ENCODE measurements around the gene LPP. TPM values are rescaled to one million over a fixed set of nuclear protein-coding genes. Genes with fewer than 3 reads are reported as not detected.

The LPP gene
- polyA plus RNA-seq, 1 experiment: 60.0 TPM

DNA sequence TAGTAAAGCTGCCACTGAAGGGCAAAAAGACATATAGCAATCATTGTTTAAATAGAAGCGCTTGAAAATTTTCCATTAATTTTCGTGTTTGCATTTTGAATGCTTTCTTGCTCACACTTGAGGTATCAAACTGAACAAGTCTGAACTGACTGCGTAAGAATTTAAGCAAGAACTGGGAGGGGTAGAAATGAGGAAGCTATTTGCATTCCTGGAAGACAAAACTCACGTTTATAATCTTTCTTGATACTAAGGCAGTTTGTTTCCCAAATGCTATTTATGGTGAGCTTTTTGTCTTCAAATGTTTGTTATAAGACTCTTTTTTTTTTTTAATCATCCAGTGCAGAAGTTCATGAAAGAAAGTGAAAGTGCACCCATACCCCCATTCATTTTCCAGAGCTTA, 518.0 kb downstream of the LPP start:
- no peak overlapping the region for H3K4me3 ChIP-seq (ENCODE audit: low read depth, low read length)

DNA sequence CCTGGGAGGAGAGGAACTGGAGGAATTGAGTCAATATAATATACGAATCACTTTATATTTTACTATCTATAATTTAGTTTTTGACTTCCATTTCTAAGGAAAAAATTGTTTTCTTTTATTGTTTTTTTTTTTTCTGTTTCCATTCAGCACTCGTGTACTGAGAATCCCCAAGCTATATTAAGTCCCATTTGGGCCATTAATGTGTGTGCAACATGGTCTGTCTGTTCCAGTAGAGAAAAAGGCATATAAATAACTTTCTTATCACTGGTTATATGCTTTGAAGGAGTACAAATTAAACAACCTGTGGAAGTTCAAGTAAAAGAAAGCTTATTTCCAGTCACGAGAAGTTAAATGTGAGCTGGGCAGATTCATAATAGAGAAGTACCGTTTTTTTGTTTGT, 518.9 kb downstream of the LPP start:
- ChIA-PET POLR2A (no interaction called here), CTCF (interaction anchor here (1.0 to 1.7 kb wide), 4 partner anchors 9 to 933 kb away, joined by 3 to 8 read pairs (median 5); no protein-coding TSS in a partner anchor)
- no peaks in the 10 kb centered on the region for H3K36me3 ChIP-seq (ENCODE audit: control insufficient read depth, insufficient read depth, low read length)
- H3K27me3 ChIP-seq (ENCODE audit: control insufficient read depth, insufficient read depth, low read length): no peaks in the 10 kb centered on the region
- TF ChIP-seq, protein P1, sequence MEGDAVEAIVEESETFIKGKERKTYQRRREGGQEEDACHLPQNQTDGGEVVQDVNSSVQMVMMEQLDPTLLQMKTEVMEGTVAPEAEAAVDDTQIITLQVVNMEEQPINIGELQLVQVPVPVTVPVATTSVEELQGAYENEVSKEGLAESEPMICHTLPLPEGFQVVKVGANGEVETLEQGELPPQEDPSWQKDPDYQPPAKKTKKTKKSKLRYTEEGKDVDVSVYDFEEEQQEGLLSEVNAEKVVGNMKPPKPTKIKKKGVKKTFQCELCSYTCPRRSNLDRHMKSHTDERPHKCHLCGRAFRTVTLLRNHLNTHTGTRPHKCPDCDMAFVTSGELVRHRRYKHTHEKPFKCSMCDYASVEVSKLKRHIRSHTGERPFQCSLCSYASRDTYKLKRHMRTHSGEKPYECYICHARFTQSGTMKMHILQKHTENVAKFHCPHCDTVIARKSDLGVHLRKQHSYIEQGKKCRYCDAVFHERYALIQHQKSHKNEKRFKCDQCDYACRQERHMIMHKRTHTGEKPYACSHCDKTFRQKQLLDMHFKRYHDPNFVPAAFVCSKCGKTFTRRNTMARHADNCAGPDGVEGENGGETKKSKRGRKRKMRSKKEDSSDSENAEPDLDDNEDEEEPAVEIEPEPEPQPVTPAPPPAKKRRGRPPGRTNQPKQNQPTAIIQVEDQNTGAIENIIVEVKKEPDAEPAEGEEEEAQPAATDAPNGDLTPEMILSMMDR (IDR thresholded peaks at IDR 0.05; ENCODE audit: insufficient read depth, low read depth, low read length): no peak
- H3K4me3 ChIP-seq (ENCODE audit: low read depth, low read length): no peak overlapping the region
- DNase-seq (ENCODE audit: low read depth): no peak

More for the DNA sequence above, 518.0 kb downstream of the LPP start:
- ChIA-PET CTCF (interaction anchor here (0.8 to 1.7 kb wide), 5 partner anchors 9 to 931 kb away, joined by 3 to 8 read pairs (median 3); no protein-coding TSS in a partner anchor), POLR2A (no interaction called here)
- no peak for DNase-seq (ENCODE audit: low read depth)
- Histone ChIP-seq H3K36me3 (ENCODE audit: control insufficient read depth, insufficient read depth, low read length) (no peaks in the 10 kb centered on the region), H3K27me3 (ENCODE audit: control insufficient read depth, insufficient read depth, low read length) (no peaks in the 10 kb centered on the region)
- TF ChIP-seq, protein P1 (IDR thresholded peaks at IDR 0.05; ENCODE audit: insufficient read depth, low read depth, low read length): no peak

DNA sequence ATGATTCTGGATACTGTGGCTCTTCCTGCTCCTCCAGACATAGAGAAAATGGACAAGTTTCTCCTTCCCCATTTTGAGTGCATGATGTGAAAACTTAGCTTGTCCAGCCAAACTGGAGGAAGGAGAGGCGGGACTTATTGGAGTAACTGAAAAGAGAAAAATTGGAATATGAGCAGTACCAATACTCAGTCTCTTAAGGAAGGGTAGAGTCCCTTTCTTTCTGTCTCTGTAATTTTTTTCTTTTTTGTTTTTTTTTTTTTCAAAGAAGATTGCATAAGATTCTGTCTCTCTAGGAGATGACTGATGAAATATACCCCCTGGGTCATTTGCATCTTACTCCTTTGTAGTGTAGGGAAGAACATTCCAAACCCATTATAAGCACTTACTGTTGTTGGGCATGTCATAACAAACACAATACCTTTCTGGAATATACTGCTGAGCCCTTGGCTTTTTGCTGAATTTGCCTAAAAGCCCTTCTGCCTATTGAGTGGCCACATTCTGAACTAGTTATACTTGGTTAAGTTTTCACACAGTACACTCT, 519.8 kb downstream of the LPP start:
- H3K36me3 ChIP-seq (ENCODE audit: control insufficient read depth, insufficient read depth, low read length): no peaks in the 10 kb centered on the region
- TF ChIP-seq, protein P1 (IDR thresholded peaks at IDR 0.05; ENCODE audit: insufficient read depth, low read depth, low read length): no peak
- no peak overlapping the region for H3K4me3 ChIP-seq (ENCODE audit: low read depth, low read length)
- H3K27me3 ChIP-seq (ENCODE audit: control insufficient read depth, insufficient read depth, low read length): no peaks in the 10 kb centered on the region
- peak; percentile 34 for DNase-seq (ENCODE audit: low read depth)
- POLR2A ChIA-PET: no interaction called here
- CTCF ChIA-PET: interaction anchor here (1.4 to 1.7 kb wide), 2 partner anchors 11 to 934 kb away, joined by 6 to 8 read pairs; no protein-coding TSS in a partner anchor

DNA sequence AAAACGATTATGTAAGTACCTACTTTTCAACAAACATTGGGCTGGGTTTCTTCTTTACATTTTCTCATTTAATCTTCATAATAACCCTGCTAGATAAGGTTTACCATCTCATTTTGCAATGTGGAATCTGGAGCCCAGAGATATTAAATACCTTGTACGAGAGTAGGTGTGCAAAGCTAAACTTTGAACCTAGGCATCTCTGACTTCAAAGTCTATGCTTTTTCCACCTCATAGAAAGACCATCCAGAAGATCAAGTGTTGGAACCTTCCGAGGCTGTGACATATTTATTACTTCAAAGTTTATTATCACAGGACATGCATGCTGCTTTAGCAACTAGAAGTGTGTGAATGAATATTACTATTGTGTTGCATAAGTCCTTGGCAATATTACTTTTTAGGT, 520.6 kb downstream of the LPP start:
- TF ChIP-seq, protein P1 (IDR thresholded peaks at IDR 0.05; ENCODE audit: insufficient read depth, low read depth, low read length): no peak
- DNase-seq (ENCODE audit: low read depth): no peak
- ChIA-PET POLR2A (no interaction called here), CTCF (no interaction called here)
- no peaks in the 10 kb centered on the region for H3K36me3 ChIP-seq (ENCODE audit: control insufficient read depth, insufficient read depth, low read length)
- H3K27me3 ChIP-seq (ENCODE audit: control insufficient read depth, insufficient read depth, low read length): no peaks in the 10 kb centered on the region
- H3K4me3 ChIP-seq (ENCODE audit: low read depth, low read length): no peak overlapping the region

DNA sequence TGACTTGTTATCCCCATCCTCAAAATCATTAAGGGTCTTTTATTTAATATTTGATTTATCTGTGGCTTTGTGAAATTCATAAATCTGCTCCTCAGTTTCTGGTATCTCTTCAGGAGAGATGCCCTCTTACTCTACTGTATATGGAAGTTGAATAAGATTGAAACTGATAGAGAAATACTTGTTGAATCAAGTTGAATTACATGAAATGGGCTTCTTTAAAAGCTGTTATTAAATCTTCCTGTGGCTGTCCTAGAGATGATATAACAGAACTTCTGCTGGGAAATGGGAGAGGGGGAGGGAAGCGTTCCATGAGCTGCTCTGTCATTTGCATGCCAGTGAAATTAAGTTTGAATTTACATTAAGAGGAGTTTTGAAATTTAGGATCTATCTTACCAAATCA, 523.4 kb downstream of the LPP start:
- ChIA-PET POLR2A (no interaction called here), CTCF (interaction anchor here (0.9 to 1.5 kb wide), 2 partner anchors 10 to 278 kb away, joined by 4 to 6 read pairs; no protein-coding TSS in a partner anchor)
- H3K27me3 ChIP-seq (ENCODE audit: control insufficient read depth, insufficient read depth, low read length): no peaks in the 10 kb centered on the region
- DNase-seq (ENCODE audit: low read depth): no peak
- TF ChIP-seq, protein P1 (IDR thresholded peaks at IDR 0.05; ENCODE audit: insufficient read depth, low read depth, low read length): no peak
- H3K4me3 ChIP-seq (ENCODE audit: low read depth, low read length): no peak overlapping the region
- H3K36me3 ChIP-seq (ENCODE audit: control insufficient read depth, insufficient read depth, low read length): no peaks in the 10 kb centered on the region
